Measurements from ENCODE around the gene NEURL2.

DNA sequence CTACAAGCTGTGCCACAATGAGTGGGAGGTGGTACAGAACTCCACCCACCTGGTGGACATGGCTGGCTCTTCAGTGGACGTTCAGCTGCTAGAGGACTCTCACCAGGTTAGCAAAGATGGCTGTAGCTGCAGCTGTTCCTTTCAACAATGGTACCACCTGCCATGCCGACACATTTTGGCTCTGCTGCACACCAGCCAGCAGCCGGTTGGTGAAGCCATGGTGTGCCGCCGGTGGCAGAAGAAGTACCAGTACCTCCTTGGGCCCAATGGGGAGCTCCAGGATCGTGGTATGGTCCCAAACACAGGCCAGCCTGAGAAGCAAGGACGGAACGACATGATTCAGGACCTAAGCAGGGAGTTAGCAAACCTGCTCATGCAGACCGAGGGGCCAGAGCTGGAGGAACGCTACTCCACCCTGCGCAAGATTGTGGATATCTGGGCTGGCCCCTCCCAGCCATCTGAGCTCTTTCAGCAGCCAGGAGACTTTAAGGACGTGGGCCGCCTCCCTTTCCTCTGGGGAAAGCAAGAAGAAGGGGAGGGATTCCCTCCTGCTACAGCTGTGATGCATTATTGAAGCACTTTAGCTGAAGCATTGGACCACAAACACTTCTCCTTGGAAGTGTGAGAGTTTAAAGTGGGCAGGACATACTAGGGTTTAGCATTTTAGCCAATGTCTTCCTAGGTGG is 12.8 kb downstream of the NEURL2 start:
- TF ChIP-seq CSDC2 (CRISPR knock-in tag; IDR thresholded peaks at IDR 0.05) (no peak), TOX (CRISPR knock-in tag; IDR thresholded peaks at IDR 0.05; ENCODE audit: borderline replicate concordance) (no peak), PATZ1 (CRISPR knock-in tag; IDR thresholded peaks at IDR 0.05; ENCODE audit: borderline replicate concordance) (no peak), ISL1 (CRISPR knock-in tag; IDR thresholded peaks at IDR 0.05) (no peak)

All from SK-N-SH treated with all-trans-retinoic acid at 6 μM for 48 hours (cell line).